NB4 (cell line): ENCODE measurements around the gene CREB3L4.
"Not testable (repeated sequence)": the region's sequence is repeated elsewhere in the genome, so short reads cannot be mapped to it uniquely, and the experiment has no call there.

Experiments used
- DNase-seq: peaks from one replicate; pipeline ENCODE4 v3.0.0; 2010; ENCODE audit warnings: low read depth
- H3K4me3 ChIP-seq: one replicate; pipeline ENCODE4 v1.5.1; 2011; ENCODE audit warnings: mild to moderate bottlenecking, low read depth, low read length, moderate library complexity
- CTCF ChIP-seq: IDR thresholded peaks from one replicate; pipeline ENCODE4 v1.5.1; 2012; ENCODE audit warnings: low read depth, low read length
- MAX ChIP-seq: IDR thresholded peaks from 2 replicates; pipeline ENCODE4 v1.6.1; 2011; ENCODE audit warnings: low read depth, low read length
- MYC ChIP-seq: IDR thresholded peaks from 2 replicates; pipeline ENCODE4 v1.6.1; 2011; ENCODE audit warnings: low read depth, low read length
- POLR2A ChIP-seq: IDR thresholded peaks from 2 replicates; pipeline ENCODE4 v1.6.1; 2011; ENCODE audit warnings: mild to moderate bottlenecking; ENCODE audit not compliant: insufficient read length; ENCODE audit errors: extremely low read depth

CREB3L4 gene

GRCh38 chr1:153973525-153973924 is 5.8 kb downstream of the CREB3L4 start:
- TF ChIP-seq MAX (no peak), POLR2A (no peak), CTCF (no peak), MYC (no peak)
- H3K4me3 ChIP-seq, result no peak overlapping the region
- no peak for DNase-seq

GRCh38 chr1:153976819-153977249 is 9.1 kb downstream of the CREB3L4 start:
- H3K4me3 ChIP-seq, result peak overlapping the region; percentile 91
- DNase-seq, result no peak
- no peak for TF ChIP-seq MAX
- no peak for TF ChIP-seq CTCF
- TF ChIP-seq POLR2A, result no peak

- peak; percentile 86 for TF ChIP-seq MYC
- peak; percentile 69 for TF ChIP-seq MAX
- TF ChIP-seq POLR2A, result peak; percentile 91
- TF ChIP-seq CTCF, result no peak
- peak; percentile 90 for DNase-seq
- H3K4me3 ChIP-seq, result peak within 1 kb of the TSS; percentile 91
Measured at GRCh38 chr1:153977250-153978240, 9.8 kb downstream of the CREB3L4 start, which contains the start of gene JTB. JTB (minus strand) TSS chr1:153977674; CDS start chr1:153977252, 422 bp downstream.

- peak overlapping the region; percentile 91 for H3K4me3 ChIP-seq
- no peak for DNase-seq
- TF ChIP-seq MYC (no peak), MAX (no peak), POLR2A (no peak), CTCF (no peak)
Measured at GRCh38 chr1:153978274-153978909, 10.7 kb downstream of the CREB3L4 start.

GRCh38 chr1:153979091-153979490 is 11.4 kb downstream of the CREB3L4 start:
- H3K4me3 ChIP-seq, result not testable (repeated sequence)

GRCh38 chr1:153981735-153982134 is 14.0 kb downstream of the CREB3L4 start:
- DNase-seq, H3K4me3 ChIP-seq: not testable (repeated sequence)

More at GRCh38 chr1:153979091-153979490, 11.4 kb downstream of the CREB3L4 start:
- not testable (repeated sequence) for DNase-seq
